PFSK-1 (cell line): Measurements from ENCODE around the gene DPP6.

ENCODE experiments used
- FOXP2 ChIP-seq: optimal IDR thresholded peaks from 2 replicates; pipeline ENCODE3; 2011; ENCODE audit warnings: borderline replicate concordance, control low read depth, inconsistent platforms; ENCODE audit not compliant: insufficient read depth; ENCODE audit errors: extremely low read length, extremely low read depth
- POLR2AphosphoS5 ChIP-seq: IDR thresholded peaks from 2 replicates; pipeline ENCODE4 v1.6.1; 2012; ENCODE audit warnings: low read depth, mild to moderate bottlenecking, control low read depth, low read length, moderate library complexity
- SIN3A ChIP-seq: IDR thresholded peaks from 2 replicates; pipeline ENCODE4 v1.6.1; 2012; ENCODE audit warnings: mild to moderate bottlenecking, low read length, moderate library complexity, borderline replicate concordance; ENCODE audit not compliant: insufficient read depth
- TAF1 ChIP-seq: IDR thresholded peaks from 2 replicates; pipeline ENCODE4 v1.6.1; 2012; ENCODE audit warnings: low read length, control low read depth, borderline replicate concordance; ENCODE audit not compliant: insufficient read depth
- TF ChIP-seq, protein P1 (sequence below), 2 experiments: IDR thresholded peaks; 2 replicates each; pipeline versions ENCODE4 v1.6.1 to v1.8.0; 2011 to 2012; ENCODE audit warnings: low read depth in 2 of 2, low read length in 2 of 2, control low read depth in 1 of 2, inconsistent platforms in 1 of 2, mild to moderate bottlenecking in 1 of 2, moderate library complexity in 1 of 2; ENCODE audit not compliant: insufficient read depth in 1 of 2

Gene DPP6

GRCh38 chr7:154896076-154896475 lies 843.9 kb downstream of the DPP6 start:
- TF ChIP-seq POLR2AphosphoS5 (no peak), FOXP2 (no peak), SIN3A (no peak), TAF1 (no peak)
- TF ChIP-seq, protein P1, sequence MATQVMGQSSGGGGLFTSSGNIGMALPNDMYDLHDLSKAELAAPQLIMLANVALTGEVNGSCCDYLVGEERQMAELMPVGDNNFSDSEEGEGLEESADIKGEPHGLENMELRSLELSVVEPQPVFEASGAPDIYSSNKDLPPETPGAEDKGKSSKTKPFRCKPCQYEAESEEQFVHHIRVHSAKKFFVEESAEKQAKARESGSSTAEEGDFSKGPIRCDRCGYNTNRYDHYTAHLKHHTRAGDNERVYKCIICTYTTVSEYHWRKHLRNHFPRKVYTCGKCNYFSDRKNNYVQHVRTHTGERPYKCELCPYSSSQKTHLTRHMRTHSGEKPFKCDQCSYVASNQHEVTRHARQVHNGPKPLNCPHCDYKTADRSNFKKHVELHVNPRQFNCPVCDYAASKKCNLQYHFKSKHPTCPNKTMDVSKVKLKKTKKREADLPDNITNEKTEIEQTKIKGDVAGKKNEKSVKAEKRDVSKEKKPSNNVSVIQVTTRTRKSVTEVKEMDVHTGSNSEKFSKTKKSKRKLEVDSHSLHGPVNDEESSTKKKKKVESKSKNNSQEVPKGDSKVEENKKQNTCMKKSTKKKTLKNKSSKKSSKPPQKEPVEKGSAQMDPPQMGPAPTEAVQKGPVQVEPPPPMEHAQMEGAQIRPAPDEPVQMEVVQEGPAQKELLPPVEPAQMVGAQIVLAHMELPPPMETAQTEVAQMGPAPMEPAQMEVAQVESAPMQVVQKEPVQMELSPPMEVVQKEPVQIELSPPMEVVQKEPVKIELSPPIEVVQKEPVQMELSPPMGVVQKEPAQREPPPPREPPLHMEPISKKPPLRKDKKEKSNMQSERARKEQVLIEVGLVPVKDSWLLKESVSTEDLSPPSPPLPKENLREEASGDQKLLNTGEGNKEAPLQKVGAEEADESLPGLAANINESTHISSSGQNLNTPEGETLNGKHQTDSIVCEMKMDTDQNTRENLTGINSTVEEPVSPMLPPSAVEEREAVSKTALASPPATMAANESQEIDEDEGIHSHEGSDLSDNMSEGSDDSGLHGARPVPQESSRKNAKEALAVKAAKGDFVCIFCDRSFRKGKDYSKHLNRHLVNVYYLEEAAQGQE (IDR thresholded peaks at IDR 0.05; ENCODE audit: insufficient read depth in 1 of 2, low read depth in 2 of 2, low read length in 2 of 2): no peak

DNA sequence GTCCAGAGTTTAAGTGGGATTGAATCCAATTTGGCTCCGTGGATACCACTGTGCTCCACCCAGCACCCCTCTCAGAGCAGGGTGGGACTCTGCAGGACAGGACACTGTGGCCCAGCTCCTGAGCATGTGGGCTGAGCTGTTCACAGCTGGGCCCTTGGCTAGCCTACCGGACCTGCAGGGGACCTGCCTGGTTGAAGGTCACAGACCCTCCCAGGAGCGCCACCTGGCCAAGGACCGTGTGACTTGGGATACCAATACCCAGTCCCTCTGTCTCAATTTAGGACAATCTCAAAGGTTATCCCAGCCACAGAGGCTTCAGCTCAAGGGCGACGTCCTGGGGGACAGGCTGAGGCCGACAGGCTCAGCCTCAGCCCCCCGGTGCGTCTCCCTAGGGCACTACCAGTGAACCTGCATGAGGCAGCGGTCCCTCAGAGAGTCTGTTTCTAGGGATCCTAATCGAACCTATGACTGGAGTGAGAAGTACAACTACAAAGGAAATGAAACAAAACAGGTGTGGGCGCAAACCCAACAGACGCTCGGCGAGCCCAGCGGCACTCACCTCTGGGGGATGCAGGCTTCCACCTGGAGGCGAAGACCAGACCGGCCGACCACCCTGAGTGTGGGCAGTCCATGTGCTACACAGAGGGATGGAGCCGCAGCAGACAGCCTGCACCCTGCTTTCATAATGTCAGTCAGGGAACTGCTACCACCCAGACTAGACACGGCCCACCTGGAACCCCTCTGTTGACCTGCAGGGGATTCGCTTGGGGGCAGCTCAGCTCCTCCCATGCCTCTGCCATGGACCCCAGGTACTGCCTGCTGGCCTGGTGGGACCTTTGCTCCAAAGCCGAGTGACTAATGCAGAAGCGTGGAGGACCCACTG lies 847.0 kb downstream of the DPP6 start:
- TF ChIP-seq FOXP2: no peak
- no peak for TF ChIP-seq POLR2AphosphoS5
- TF ChIP-seq TAF1: no peak
- TF ChIP-seq, protein P1 (IDR thresholded peaks at IDR 0.05; ENCODE audit: insufficient read depth in 1 of 2, low read depth in 2 of 2, low read length in 2 of 2): no peak
- TF ChIP-seq SIN3A: no peak

GRCh38 chr7:154899862-154900261 lies 847.7 kb downstream of the DPP6 start:
- TF ChIP-seq SIN3A: no peak
- TF ChIP-seq FOXP2: no peak
- TF ChIP-seq TAF1: no peak
- TF ChIP-seq, protein P1 (IDR thresholded peaks at IDR 0.05; ENCODE audit: insufficient read depth in 1 of 2, low read depth in 2 of 2, low read length in 2 of 2): no peak
- no peak for TF ChIP-seq POLR2AphosphoS5

GRCh38 chr7:154902600-154903082 lies 850.4 kb downstream of the DPP6 start:
- no peak for TF ChIP-seq TAF1
- TF ChIP-seq SIN3A: no peak
- TF ChIP-seq POLR2AphosphoS5: no peak
- TF ChIP-seq, protein P1 (IDR thresholded peaks at IDR 0.05; ENCODE audit: insufficient read depth in 1 of 2, low read depth in 2 of 2, low read length in 2 of 2): no peak
- no peak for TF ChIP-seq FOXP2
